SK-N-SH (cell line): ENCODE measurements around the gene PI4K2B. TPM values are rescaled to one million over a fixed set of nuclear protein-coding genes. Genes with fewer than 3 reads are reported as not detected.

Source experiments
- CTCF ChIA-PET: fragments of 300-600, 350-600 bp; formaldehyde crosslinking; extraction: SDS; loops from one replicate; lab custom pipeline; 2021; lab: Yijun Ruan, JAX
- POLR2A ChIA-PET: fragments of 350-600 bp; sonication (Branson Sonifier 250); formaldehyde crosslinking; extraction: SDS; loops from one replicate; lab custom pipeline; 2020; ENCODE audit warnings: antibody characterized with exemption, inconsistent platforms; lab: Yijun Ruan, JAX
- DNase-seq: peaks from one replicate; pipeline ENCODE4 v3.0.0; 2012
- H2AFZ ChIP-seq: fragments of 200-600 bp; sonication (generic); 2 replicates; pipeline ENCODE4 v1.8.1; 2016; ENCODE audit warnings: antibody characterized with exemption, mild to moderate bottlenecking, low read depth
- H3F3A ChIP-seq: fragments of 200-600 bp; sonication (generic); replicated peaks from 2 replicates; pipeline ENCODE3; 2016; ENCODE audit warnings: antibody characterized with exemption, mild to moderate bottlenecking; ENCODE audit not compliant: insufficient read depth
- H3K27ac ChIP-seq, 2 experiments: fragments of 200-500 bp in 1 of 2; fragments of 200-600 bp in 1 of 2; sonication (Bioruptor generic) in 1 of 2; sonication (generic), shearing (Covaris generic) in 1 of 2; 2 replicates each; pipeline versions ENCODE4 v1.5.1 to v1.6.1; 2014 to 2016; ENCODE audit warnings: low read depth in 2 of 2, inconsistent platforms in 1 of 2, low read length in 1 of 2, mild to moderate bottlenecking in 1 of 2, mixed read lengths in 1 of 2
- H3K27me3 ChIP-seq: fragments of 200-600 bp; sonication (generic), shearing (Covaris generic); 2 replicates; pipeline ENCODE4 v1.6.1; 2016; ENCODE audit warnings: mixed run types; ENCODE audit not compliant: insufficient read depth
- H3K36me3 ChIP-seq, 2 experiments: fragments of 200-500 bp in 1 of 2; fragments of 200-600 bp in 1 of 2; sonication (Bioruptor generic) in 1 of 2; sonication (generic) in 1 of 2; replicated peaks in 1 of 2; 2 replicates each; pipeline versions ENCODE3 to v1.5.1; 2014 to 2016; ENCODE audit warnings: low read length in 1 of 2, mild to moderate bottlenecking in 1 of 2; ENCODE audit not compliant: insufficient read depth in 2 of 2, control insufficient read depth in 1 of 2
- H3K4me1 ChIP-seq, 2 experiments: fragments of 200-500 bp in 1 of 2; fragments of 200-600 bp in 1 of 2; sonication (Bioruptor generic) in 1 of 2; sonication (generic), shearing (Covaris generic) in 1 of 2; 2 replicates each; pipeline versions ENCODE4 v1.5.1 to v1.6.1; 2014 to 2016; ENCODE audit warnings: low read depth in 1 of 2, low read length in 1 of 2, mixed run types in 1 of 2; ENCODE audit not compliant: insufficient read depth in 2 of 2, control insufficient read depth in 1 of 2
- H3K4me2 ChIP-seq: fragments of 200-600 bp; sonication (generic), shearing (Covaris generic); 2 replicates; pipeline ENCODE4 v1.6.1; 2017; ENCODE audit warnings: mixed run types
- H3K4me3 ChIP-seq, 2 experiments: fragments of 200-500 bp in 1 of 2; fragments of 200-600 bp in 1 of 2; sonication (Bioruptor generic) in 1 of 2; sonication (generic), shearing (Covaris generic) in 1 of 2; 2 replicates each; pipeline versions ENCODE4 v1.5.1 to v1.8.1; 2014 to 2016; ENCODE audit warnings: low read depth in 2 of 2, inconsistent platforms in 1 of 2, low read length in 1 of 2, mild to moderate bottlenecking in 1 of 2, mixed read lengths in 1 of 2, moderate library complexity in 1 of 2
- H3K79me2 ChIP-seq: fragments of 200-600 bp; sonication (generic); 2 replicates; pipeline ENCODE4 v1.8.1; 2017; ENCODE audit warnings: mild to moderate bottlenecking; ENCODE audit not compliant: insufficient read depth
- H3K9ac ChIP-seq: fragments of 200-600 bp; sonication (generic); 2 replicates; pipeline ENCODE4 v1.6.1; 2017; ENCODE audit warnings: mixed run types
- H3K9me2 ChIP-seq: fragments of 200-600 bp; sonication (generic); 2 replicates; pipeline ENCODE4 v1.6.1; 2017; ENCODE audit warnings: mixed run types
- H3K9me3 ChIP-seq: fragments of 200-600 bp; sonication (generic); 2 replicates; pipeline ENCODE4 v1.6.1; 2017; ENCODE audit warnings: mixed run types, mild to moderate bottlenecking, moderate library complexity
- H4K20me1 ChIP-seq: fragments of 200-600 bp; sonication (generic); 2 replicates; pipeline ENCODE4 v1.6.1; 2017; ENCODE audit warnings: mild to moderate bottlenecking, mixed run types; ENCODE audit not compliant: insufficient read depth
- ELF1 ChIP-seq: IDR thresholded peaks from 2 replicates; pipeline ENCODE4 v1.4.0; 2012
- GABPA ChIP-seq: IDR thresholded peaks from 2 replicates; pipeline ENCODE4 v1.4.0; 2012; ENCODE audit warnings: low read depth, mild to moderate bottlenecking
- GATA2 ChIP-seq: sonication (generic); formaldehyde crosslinking; IDR thresholded peaks from 2 replicates; pipeline ENCODE4 v1.5.0; 2020; ENCODE audit warnings: mild to moderate bottlenecking, missing genetic modification reagents
- MEF2A ChIP-seq: IDR thresholded peaks from 2 replicates; pipeline ENCODE4 v1.4.0; 2012; ENCODE audit warnings: low read depth, borderline replicate concordance
- MXI1 ChIP-seq: IDR thresholded peaks from 2 replicates; pipeline ENCODE4 v1.6.1; 2012; ENCODE audit warnings: mild to moderate bottlenecking, low read depth, low read length, improper control_type of control experiment
- NFIC ChIP-seq: IDR thresholded peaks from 2 replicates; pipeline ENCODE4 v1.4.0; 2012; ENCODE audit warnings: borderline replicate concordance
- RAD21 ChIP-seq: IDR thresholded peaks from 2 replicates; pipeline ENCODE4 v1.6.1; 2012; ENCODE audit warnings: mild to moderate bottlenecking, low read length
- RCOR1 ChIP-seq: fragments of 150-350 bp; IDR thresholded peaks from 2 replicates; pipeline ENCODE4 v1.6.1; 2017; ENCODE audit warnings: antibody characterized with exemption, low read length
- REST ChIP-seq: IDR thresholded peaks from 2 replicates; pipeline ENCODE4 v1.6.1; 2012; ENCODE audit warnings: mild to moderate bottlenecking, low read depth, low read length, moderate library complexity
- RXRA ChIP-seq: IDR thresholded peaks from 2 replicates; pipeline ENCODE4 v1.4.0; 2012; ENCODE audit warnings: low read depth, mild to moderate bottlenecking, borderline replicate concordance
- SIN3A ChIP-seq: IDR thresholded peaks from 2 replicates; pipeline ENCODE4 v1.6.1; 2012; ENCODE audit warnings: low read depth, mild to moderate bottlenecking, low read length, moderate library complexity, borderline replicate concordance
- USF1 ChIP-seq: IDR thresholded peaks from 2 replicates; pipeline ENCODE4 v1.4.0; 2012; ENCODE audit warnings: low read depth, borderline replicate concordance
- ZBTB33 ChIP-seq: IDR thresholded peaks from 2 replicates; pipeline ENCODE4 v1.4.0; 2012; ENCODE audit warnings: low read depth, borderline replicate concordance
- WGBS: methylation state at CpG from one replicate; pipeline ENCODE4 v1.1.6; 2017; ENCODE audit warnings: low lambda C conversion rate; 5-methylcytosine and 5-hydroxymethylcytosine counted together
- polyA plus RNA-seq, 3 experiments: library from polyadenylated mRNA; depleted of rRNA; stranded (reverse); fragments of >200 nt; gene quantifications; 2 replicates each; pipeline ENCODE4 v1.2.3, GENCODE V29; 2012
- TF ChIP-seq, protein P1 (sequence below): IDR thresholded peaks from 2 replicates; pipeline ENCODE4; 2012

Gene PI4K2B
- polyA plus RNA-seq, 1 of the 3 experiments (the other 2 are of a cell fraction) = 3.1 TPM

DNA sequence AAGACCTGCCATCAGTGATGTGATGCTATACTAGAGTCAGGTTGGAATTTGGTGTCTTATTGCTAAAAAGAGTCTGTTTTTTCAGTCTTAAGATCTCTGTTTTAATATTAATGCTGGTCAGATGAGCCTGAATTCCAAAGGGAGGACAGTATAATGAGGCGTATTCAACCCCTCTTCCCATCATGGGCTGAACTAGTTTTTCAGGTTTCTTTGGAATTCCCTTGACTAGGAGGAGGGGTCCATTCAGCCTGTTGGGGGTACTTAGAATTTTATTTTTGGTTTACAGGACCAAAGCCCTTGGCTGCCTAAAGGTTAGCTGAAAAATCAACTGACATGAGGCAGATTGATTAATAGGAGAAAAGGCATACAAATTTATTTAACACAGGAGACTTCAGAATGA, 24.1 kb upstream of the PI4K2B start:
- no peak overlapping the region for H3K9ac ChIP-seq
- DNase-seq = no peak
- H3K9me3 ChIP-seq = no peaks in the 10 kb centered on the region
- WGBS = 46% methylated on average over 1 of the region's 1 CpG
- no peaks in the 10 kb centered on the region for H3K9me2 ChIP-seq
- CTCF ChIA-PET = interaction anchor here (1.7 kb wide), 1 partner anchor 103 kb away, joined by 6 read pairs; the partner anchor contains the start of gene ZCCHC4
- H3K36me3 ChIP-seq = no peaks in the 10 kb centered on the region
- H3K27me3 ChIP-seq = no peaks in the 10 kb centered on the region
- TF ChIP-seq, protein P1, sequence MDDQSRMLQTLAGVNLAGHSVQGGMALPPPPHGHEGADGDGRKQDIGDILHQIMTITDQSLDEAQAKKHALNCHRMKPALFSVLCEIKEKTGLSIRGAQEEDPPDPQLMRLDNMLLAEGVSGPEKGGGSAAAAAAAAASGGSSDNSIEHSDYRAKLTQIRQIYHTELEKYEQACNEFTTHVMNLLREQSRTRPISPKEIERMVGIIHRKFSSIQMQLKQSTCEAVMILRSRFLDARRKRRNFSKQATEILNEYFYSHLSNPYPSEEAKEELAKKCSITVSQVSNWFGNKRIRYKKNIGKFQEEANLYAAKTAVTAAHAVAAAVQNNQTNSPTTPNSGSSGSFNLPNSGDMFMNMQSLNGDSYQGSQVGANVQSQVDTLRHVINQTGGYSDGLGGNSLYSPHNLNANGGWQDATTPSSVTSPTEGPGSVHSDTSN = no peak
- TF ChIP-seq MXI1 (no peak), ZBTB33 (no peak), RAD21 (no peak), GATA2 (CRISPR knock-in tag) (no peak), GABPA (no peak), REST (no peak), SIN3A (no peak), RCOR1 (no peak), ELF1 (no peak), RXRA (no peak), MEF2A (no peak), USF1 (no peak), NFIC (no peak)
- no peaks in the 10 kb centered on the region for H3K79me2 ChIP-seq
- POLR2A ChIA-PET = no interaction called here
- no peaks in the 10 kb centered on the region for H3F3A ChIP-seq
- H4K20me1 ChIP-seq = no peaks in the 10 kb centered on the region
- no peak overlapping the region for H2AFZ ChIP-seq
- H3K4me3 ChIP-seq = no peak overlapping the region
- H3K27ac ChIP-seq = no peak overlapping the region
- H3K4me2 ChIP-seq = no peak overlapping the region
- no peaks in the 10 kb centered on the region for H3K4me1 ChIP-seq
